ENCODE data around the gene MRPS18A. TPM values are rescaled to one million over a fixed set of nuclear protein-coding genes. Genes with fewer than 3 reads are reported as not detected.
A peak's percentile ranks its signal among the peaks of the same experiment; 100 is the strongest.

MRPS18A gene
- total and polyA plus RNA-seq, 2 of the 13 experiments (the other 11 are each of a cell fraction or from before 2014, with no cell fraction given) = 87.8 to 89.1 TPM

DNA sequence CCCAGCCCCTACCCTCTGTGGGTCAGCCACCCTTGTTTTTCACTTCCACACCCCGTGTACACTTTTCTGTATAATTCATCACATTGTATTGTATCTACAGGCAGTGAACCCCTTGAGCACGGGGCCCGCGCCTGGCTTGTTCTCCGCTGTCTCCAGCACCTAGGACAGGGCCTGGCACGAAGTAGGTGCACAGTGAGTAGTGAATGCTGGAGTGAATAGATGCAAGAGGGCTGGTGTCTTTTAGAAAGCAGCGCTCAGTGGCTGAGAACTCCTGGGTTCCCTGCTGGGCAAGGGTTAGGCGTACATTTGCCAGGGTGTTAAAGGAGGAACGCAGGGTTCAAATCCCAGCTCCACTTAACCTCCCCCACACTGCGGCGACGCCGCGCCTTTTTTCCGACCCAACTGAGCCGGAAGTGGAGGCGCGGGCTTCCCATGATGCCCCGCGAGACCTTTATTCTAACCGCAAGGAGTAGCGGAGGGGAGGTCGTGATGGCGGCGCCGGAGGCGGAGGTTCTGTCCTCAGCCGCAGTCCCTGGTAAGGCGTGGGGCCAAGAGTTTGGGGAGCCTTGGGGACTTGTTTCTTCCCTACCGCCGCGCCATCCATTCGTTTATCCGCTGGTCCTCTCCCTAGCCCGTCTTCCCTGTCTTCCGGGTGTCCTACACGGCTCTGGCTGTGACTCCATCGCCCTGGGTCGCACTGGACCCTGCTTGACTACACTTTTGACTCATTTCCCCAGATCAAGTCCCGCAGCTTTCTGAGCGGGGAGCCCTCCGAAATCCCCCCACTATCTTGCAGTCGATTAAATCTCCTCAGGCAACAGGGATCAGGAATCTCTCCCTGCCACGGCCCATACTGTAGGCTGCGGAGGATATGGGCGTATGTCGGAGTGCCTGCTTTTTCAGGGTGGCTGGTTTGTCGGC, 51.9 kb downstream of the MRPS18A start, which contains the start of gene MAD2L1BP (continued):
- TF ChIP-seq HOXA5 (CRISPR knock-in tag; IDR thresholded peaks at IDR 0.05) (peak; percentile 58; the same call in 1 of the 2 replicates), ZNF879 (CRISPR knock-in tag; IDR thresholded peaks at IDR 0.05) (peak; percentile 60; the same call in 1 of the 2 replicates), FOXO4 (CRISPR knock-in tag; conservative IDR thresholded peaks at IDR 0.05) (0 out of 2 replicates have a peak, but pooled peaks have one; percentile 76), THAP11 (CRISPR knock-in tag; IDR thresholded peaks at IDR 0.05) (peak; percentile 94), HNF1B (CRISPR knock-in tag; IDR thresholded peaks at IDR 0.05) (peak; percentile 47), ZNF432 (CRISPR knock-in tag; IDR thresholded peaks at IDR 0.05; ENCODE audit: borderline replicate concordance) (no peak), U2AF2 (IDR thresholded peaks at IDR 0.05; ENCODE audit: low read depth, low read length) (peak; percentile 31; the same call in 1 of the 2 replicates), SOX6 (IDR thresholded peaks at IDR 0.05) (no peak), SOX6 (CRISPR knock-in tag; IDR thresholded peaks at IDR 0.05) (peak; percentile 53), IRX3 (CRISPR knock-in tag; IDR thresholded peaks at IDR 0.05; ENCODE audit: borderline replicate concordance, low read depth) (no peak; the same call in none of the 2 replicates), ZNF34 (CRISPR knock-in tag; IDR thresholded peaks at IDR 0.05; ENCODE audit: borderline replicate concordance) (0 out of 2 replicates have a peak, but pooled peaks have one; percentile 45), ZNF331 (CRISPR knock-in tag; IDR thresholded peaks at IDR 0.05) (peak; percentile 69; the same call in 1 of the 2 replicates), POLR2G (IDR thresholded peaks at IDR 0.05; ENCODE audit: low read depth, low read length) (peak; percentile 100), ZNF510 (CRISPR knock-in tag; IDR thresholded peaks at IDR 0.05; ENCODE audit: low read depth) (peak; percentile 78; the same call in 1 of the 2 replicates), GABPA (IDR thresholded peaks at IDR 0.05; ENCODE audit: low read depth, low read length) (peak; percentile 65), GABPA (CRISPR knock-in tag; IDR thresholded peaks at IDR 0.05; ENCODE audit: low read depth) (peak; percentile 95), SP4 (CRISPR knock-in tag; IDR thresholded peaks at IDR 0.05) (peak; percentile 67; the same call in 1 of the 2 replicates), GATAD2A (CRISPR knock-in tag; IDR thresholded peaks at IDR 0.05) (peak; percentile 79), NPAS2 (CRISPR knock-in tag; IDR thresholded peaks at IDR 0.05; ENCODE audit: borderline replicate concordance) (no peak), KLF12 (CRISPR knock-in tag; IDR thresholded peaks at IDR 0.05; ENCODE audit: borderline replicate concordance) (peak; percentile 72), ZNF431 (CRISPR knock-in tag; IDR thresholded peaks at IDR 0.05; ENCODE audit: borderline replicate concordance, low read depth) (peak; percentile 69; the same call in 1 of the 2 replicates), POLR2AphosphoS5 (IDR thresholded peaks at IDR 0.05; ENCODE audit: low read depth, low read length) (peak; percentile 100), ARNT2 (CRISPR knock-in tag; IDR thresholded peaks at IDR 0.05; ENCODE audit: low read depth) (peak; percentile 35; the same call in 1 of the 2 replicates), SIN3B (IDR thresholded peaks at IDR 0.05; ENCODE audit: low read length) (peak; percentile 32; the same call in 1 of the 2 replicates)
- TF ChIP-seq, protein P1, sequence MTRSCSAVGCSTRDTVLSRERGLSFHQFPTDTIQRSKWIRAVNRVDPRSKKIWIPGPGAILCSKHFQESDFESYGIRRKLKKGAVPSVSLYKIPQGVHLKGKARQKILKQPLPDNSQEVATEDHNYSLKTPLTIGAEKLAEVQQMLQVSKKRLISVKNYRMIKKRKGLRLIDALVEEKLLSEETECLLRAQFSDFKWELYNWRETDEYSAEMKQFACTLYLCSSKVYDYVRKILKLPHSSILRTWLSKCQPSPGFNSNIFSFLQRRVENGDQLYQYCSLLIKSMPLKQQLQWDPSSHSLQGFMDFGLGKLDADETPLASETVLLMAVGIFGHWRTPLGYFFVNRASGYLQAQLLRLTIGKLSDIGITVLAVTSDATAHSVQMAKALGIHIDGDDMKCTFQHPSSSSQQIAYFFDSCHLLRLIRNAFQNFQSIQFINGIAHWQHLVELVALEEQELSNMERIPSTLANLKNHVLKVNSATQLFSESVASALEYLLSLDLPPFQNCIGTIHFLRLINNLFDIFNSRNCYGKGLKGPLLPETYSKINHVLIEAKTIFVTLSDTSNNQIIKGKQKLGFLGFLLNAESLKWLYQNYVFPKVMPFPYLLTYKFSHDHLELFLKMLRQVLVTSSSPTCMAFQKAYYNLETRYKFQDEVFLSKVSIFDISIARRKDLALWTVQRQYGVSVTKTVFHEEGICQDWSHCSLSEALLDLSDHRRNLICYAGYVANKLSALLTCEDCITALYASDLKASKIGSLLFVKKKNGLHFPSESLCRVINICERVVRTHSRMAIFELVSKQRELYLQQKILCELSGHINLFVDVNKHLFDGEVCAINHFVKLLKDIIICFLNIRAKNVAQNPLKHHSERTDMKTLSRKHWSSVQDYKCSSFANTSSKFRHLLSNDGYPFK (CRISPR knock-in tag; IDR thresholded peaks at IDR 0.05; ENCODE audit: borderline replicate concordance) = peak; percentile 95

Data from HepG2 (cell line).